Neural cell (in vitro differentiated cells): ENCODE data around the gene EVA1A.

ENCODE experiments used
- EP300 ChIP-seq: fragments of 450-650 bp; conservative IDR thresholded peaks from 2 replicates; pipeline ENCODE4 v1.6.1; 2014; ENCODE audit warnings: antibody characterized with exemption, mild to moderate bottlenecking, moderate library complexity; ENCODE audit not compliant: poor library complexity, severe bottlenecking
- EZH2 ChIP-seq: fragments of 200-600, 300-800 bp; shearing (Covaris generic), sonication (generic); IDR thresholded peaks from 2 replicates; pipeline ENCODE4 v1.6.1; 2014; ENCODE audit warnings: antibody characterized with exemption, low read length, borderline replicate concordance, mild to moderate bottlenecking; ENCODE audit not compliant: insufficient read depth, poor library complexity, severe bottlenecking
- MXI1 ChIP-seq: fragments of 450-650 bp; conservative IDR thresholded peaks from 2 replicates; pipeline ENCODE4 v1.6.1; 2014; ENCODE audit warnings: antibody characterized with exemption, mild to moderate bottlenecking; ENCODE audit not compliant: poor library complexity, severe bottlenecking
- POLR2AphosphoS5 ChIP-seq: IDR thresholded peaks from 2 replicates; pipeline ENCODE4 v1.6.1; 2012
- TF ChIP-seq, protein P1 (sequence below): fragments of 450-650 bp; IDR thresholded peaks from 2 replicates; pipeline ENCODE4 v1.5.1; 2014; ENCODE audit warnings: antibody characterized with exemption, mild to moderate bottlenecking, moderate library complexity; ENCODE audit not compliant: poor library complexity, severe bottlenecking
- TF ChIP-seq, protein P2 (sequence below): IDR thresholded peaks from 2 replicates; pipeline ENCODE4 v1.6.1; 2012; ENCODE audit warnings: borderline replicate concordance

DNA sequence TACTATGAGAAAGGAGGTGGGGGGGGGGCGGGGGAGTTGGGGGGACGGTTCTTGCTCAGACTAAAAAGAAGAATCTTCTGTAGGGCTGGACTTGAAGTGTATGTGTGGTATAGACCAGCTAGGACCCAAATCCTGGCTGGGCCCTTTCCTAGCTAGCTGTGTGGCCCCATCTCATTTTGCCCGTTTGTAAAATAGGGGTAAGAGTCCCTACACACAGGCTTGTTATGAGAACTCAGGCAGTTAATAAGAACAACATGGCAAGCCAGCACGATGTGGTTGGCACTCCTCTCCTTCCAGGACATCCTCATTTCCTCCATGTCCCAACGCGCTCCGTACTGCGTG is 1.1 kb downstream of the EVA1A start:
- TF ChIP-seq, protein P1, sequence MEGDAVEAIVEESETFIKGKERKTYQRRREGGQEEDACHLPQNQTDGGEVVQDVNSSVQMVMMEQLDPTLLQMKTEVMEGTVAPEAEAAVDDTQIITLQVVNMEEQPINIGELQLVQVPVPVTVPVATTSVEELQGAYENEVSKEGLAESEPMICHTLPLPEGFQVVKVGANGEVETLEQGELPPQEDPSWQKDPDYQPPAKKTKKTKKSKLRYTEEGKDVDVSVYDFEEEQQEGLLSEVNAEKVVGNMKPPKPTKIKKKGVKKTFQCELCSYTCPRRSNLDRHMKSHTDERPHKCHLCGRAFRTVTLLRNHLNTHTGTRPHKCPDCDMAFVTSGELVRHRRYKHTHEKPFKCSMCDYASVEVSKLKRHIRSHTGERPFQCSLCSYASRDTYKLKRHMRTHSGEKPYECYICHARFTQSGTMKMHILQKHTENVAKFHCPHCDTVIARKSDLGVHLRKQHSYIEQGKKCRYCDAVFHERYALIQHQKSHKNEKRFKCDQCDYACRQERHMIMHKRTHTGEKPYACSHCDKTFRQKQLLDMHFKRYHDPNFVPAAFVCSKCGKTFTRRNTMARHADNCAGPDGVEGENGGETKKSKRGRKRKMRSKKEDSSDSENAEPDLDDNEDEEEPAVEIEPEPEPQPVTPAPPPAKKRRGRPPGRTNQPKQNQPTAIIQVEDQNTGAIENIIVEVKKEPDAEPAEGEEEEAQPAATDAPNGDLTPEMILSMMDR: no peak
- TF ChIP-seq MXI1: no peak
- TF ChIP-seq POLR2AphosphoS5: no peak
- TF ChIP-seq EP300: no peak
- no peak for TF ChIP-seq EZH2
- TF ChIP-seq, protein P2, sequence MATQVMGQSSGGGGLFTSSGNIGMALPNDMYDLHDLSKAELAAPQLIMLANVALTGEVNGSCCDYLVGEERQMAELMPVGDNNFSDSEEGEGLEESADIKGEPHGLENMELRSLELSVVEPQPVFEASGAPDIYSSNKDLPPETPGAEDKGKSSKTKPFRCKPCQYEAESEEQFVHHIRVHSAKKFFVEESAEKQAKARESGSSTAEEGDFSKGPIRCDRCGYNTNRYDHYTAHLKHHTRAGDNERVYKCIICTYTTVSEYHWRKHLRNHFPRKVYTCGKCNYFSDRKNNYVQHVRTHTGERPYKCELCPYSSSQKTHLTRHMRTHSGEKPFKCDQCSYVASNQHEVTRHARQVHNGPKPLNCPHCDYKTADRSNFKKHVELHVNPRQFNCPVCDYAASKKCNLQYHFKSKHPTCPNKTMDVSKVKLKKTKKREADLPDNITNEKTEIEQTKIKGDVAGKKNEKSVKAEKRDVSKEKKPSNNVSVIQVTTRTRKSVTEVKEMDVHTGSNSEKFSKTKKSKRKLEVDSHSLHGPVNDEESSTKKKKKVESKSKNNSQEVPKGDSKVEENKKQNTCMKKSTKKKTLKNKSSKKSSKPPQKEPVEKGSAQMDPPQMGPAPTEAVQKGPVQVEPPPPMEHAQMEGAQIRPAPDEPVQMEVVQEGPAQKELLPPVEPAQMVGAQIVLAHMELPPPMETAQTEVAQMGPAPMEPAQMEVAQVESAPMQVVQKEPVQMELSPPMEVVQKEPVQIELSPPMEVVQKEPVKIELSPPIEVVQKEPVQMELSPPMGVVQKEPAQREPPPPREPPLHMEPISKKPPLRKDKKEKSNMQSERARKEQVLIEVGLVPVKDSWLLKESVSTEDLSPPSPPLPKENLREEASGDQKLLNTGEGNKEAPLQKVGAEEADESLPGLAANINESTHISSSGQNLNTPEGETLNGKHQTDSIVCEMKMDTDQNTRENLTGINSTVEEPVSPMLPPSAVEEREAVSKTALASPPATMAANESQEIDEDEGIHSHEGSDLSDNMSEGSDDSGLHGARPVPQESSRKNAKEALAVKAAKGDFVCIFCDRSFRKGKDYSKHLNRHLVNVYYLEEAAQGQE: no peak
